Mesothelial cell of epicardium (in vitro differentiated cells): Measurements from ENCODE around the gene PNPLA7. TPM values are rescaled to one million over a fixed set of nuclear protein-coding genes. Genes with fewer than 3 reads are reported as not detected.
"Not testable (repeated sequence)": the region's sequence is repeated elsewhere in the genome, so short reads cannot be mapped to it uniquely, and the experiment has no call there.

Experiments
- DNase-seq, 2 experiments: peaks; one replicate each; pipeline ENCODE4 v3.0.0; 2021; ENCODE audit warnings: low spot score in 2 of 2; ENCODE audit not compliant: unreplicated experiment in 2 of 2
- H3K27ac Mint-ChIP-seq: 2 replicates; pipeline ENCODE4 v1.8.0; 2021; ENCODE audit warnings: mixed read lengths
- H3K27me3 Mint-ChIP-seq: 2 replicates; pipeline ENCODE4 v1.8.0; 2021; ENCODE audit warnings: low read depth, mixed read lengths
- H3K36me3 Mint-ChIP-seq: 2 replicates; pipeline ENCODE4 v1.8.0; 2021; ENCODE audit warnings: mixed read lengths
- H3K4me1 Mint-ChIP-seq: 2 replicates; pipeline ENCODE4 v1.8.0; 2021; ENCODE audit warnings: mixed read lengths
- H3K4me3 Mint-ChIP-seq: 2 replicates; pipeline ENCODE4 v1.8.0; 2021; ENCODE audit warnings: mild to moderate bottlenecking, moderate library complexity, mixed read lengths
- H3K9me3 Mint-ChIP-seq: 2 replicates; pipeline ENCODE4 v1.8.0; 2021; ENCODE audit warnings: mixed read lengths
- CTCF ChIP-seq: fragments of 200-600 bp; sonication (generic); IDR thresholded peaks from one replicate; pipeline ENCODE4 v1.5.0; 2021; ENCODE audit warnings: antibody characterized with exemption; ENCODE audit not compliant: unreplicated experiment
- microRNA-seq: library from miRNA; unstranded; fragments of <30 nt; microRNA quantifications from one replicate; pipeline ENCODE4 v1.2.0, GENCODE V29; 2021; ENCODE audit warnings: inconsistent platforms, mixed read lengths
- total RNA-seq: library from RNA; stranded (reverse); gene quantifications from 3 replicates; pipeline ENCODE4 v1.2.1, GENCODE V29; 2021

Gene PNPLA7
- total RNA-seq, 1 donor from 2014 or later: 5.7 TPM

GRCh38 chr9:137411645-137412380 is 138.4 kb downstream of the PNPLA7 start:
- H3K27ac Mint-ChIP-seq: no peak overlapping the region
- no peak overlapping the region for H3K4me3 Mint-ChIP-seq
- no peaks in the 10 kb centered on the region for H3K4me1 Mint-ChIP-seq
- no peaks in the 10 kb centered on the region for H3K9me3 Mint-ChIP-seq
- DNase-seq: no peak
- no peak for TF ChIP-seq CTCF
- H3K27me3 Mint-ChIP-seq: no peaks in the 10 kb centered on the region
- H3K36me3 Mint-ChIP-seq: peaks cover 2% of the 10 kb centered on the region

- Mint-ChIP-seq H3K27me3 (no peaks in the 10 kb centered on the region), H3K4me3 (no peak overlapping the region), H3K36me3 (peaks cover 2% of the 10 kb centered on the region), H3K27ac (no peak overlapping the region), H3K4me1 (no peaks in the 10 kb centered on the region), H3K9me3 (no peaks in the 10 kb centered on the region)
- no peak for DNase-seq
- TF ChIP-seq CTCF: no peak
Observed at GRCh38 chr9:137411260-137411644, 138.9 kb downstream of the PNPLA7 start.

- no peak for DNase-seq
- Mint-ChIP-seq H3K4me3 (no peak overlapping the region), H3K9me3 (no peaks in the 10 kb centered on the region), H3K36me3 (peaks cover 2% of the 10 kb centered on the region), H3K4me1 (no peaks in the 10 kb centered on the region), H3K27me3 (no peaks in the 10 kb centered on the region), H3K27ac (no peak overlapping the region)
- no peak for TF ChIP-seq CTCF
Observed at GRCh38 chr9:137410891-137411249, 139.3 kb downstream of the PNPLA7 start.

GRCh38 chr9:137410236-137410890 is 139.8 kb downstream of the PNPLA7 start:
- H3K27ac Mint-ChIP-seq, H3K36me3 Mint-ChIP-seq, H3K4me1 Mint-ChIP-seq, H3K9me3 Mint-ChIP-seq, H3K4me3 Mint-ChIP-seq, H3K27me3 Mint-ChIP-seq, DNase-seq: not testable (repeated sequence)

Small RNA genes lying within 50 kb of the gene (microRNA-seq; reads per million reads assigned to microRNA genes)
- gene MIR7114: 6.5 reads per million, percentile 24 among the genes with 10 or more reads in this experiment

Other genes starting within 250 kb of the PNPLA7 start
- 7.4 to 9.6 TPM (median 9.2 TPM) in 3 replicates for gene NRARP, start 248.1 kb downstream of the PNPLA7 start, total RNA-seq
- gene EXD3, start 127.2 kb downstream of the PNPLA7 start, total RNA-seq: 37.2 to 38.2 TPM (median 37.3 TPM) in 3 replicates
- gene NOXA1, start 127.0 kb downstream of the PNPLA7 start, total RNA-seq: 19.9 to 22.1 TPM (median 21.4 TPM) in 3 replicates
- gene ENTPD8, start 109.0 kb downstream of the PNPLA7 start, total RNA-seq: 1.4 to 1.7 TPM (median 1.6 TPM) in 3 replicates
- gene NSMF, start 91.1 kb downstream of the PNPLA7 start, total RNA-seq: 85.3 to 85.6 TPM (median 85.3 TPM) in 3 replicates
- 22.7 to 26.6 TPM (median 26.2 TPM) in 3 replicates for gene MRPL41, start 1.5 kb upstream of the PNPLA7 start, total RNA-seq
- gene DPH7, start 28.5 kb upstream of the PNPLA7 start, total RNA-seq: 55.0 to 59.4 TPM (median 56.1 TPM) in 3 replicates
- 31.1 to 33.2 TPM (median 31.9 TPM) in 3 replicates for gene ZMYND19, start 40.1 kb upstream of the PNPLA7 start, total RNA-seq
- 36.5 to 40.5 TPM (median 39.1 TPM) in 3 replicates for gene ARRDC1, start 55.3 kb upstream of the PNPLA7 start, total RNA-seq
- 133 to 147 TPM (median 136 TPM) in 3 replicates for gene EHMT1, start 68.6 kb upstream of the PNPLA7 start, total RNA-seq